ENCODE measurements around the gene ARID3C.

Gene ARID3C

GRCh38 chr9:34577400-34578240, 51.2 kb downstream of the ARID3C start:
- DNase-seq: peak in 3 of 14 donors; percentile 15 to 48 (median 45)

DNA sequence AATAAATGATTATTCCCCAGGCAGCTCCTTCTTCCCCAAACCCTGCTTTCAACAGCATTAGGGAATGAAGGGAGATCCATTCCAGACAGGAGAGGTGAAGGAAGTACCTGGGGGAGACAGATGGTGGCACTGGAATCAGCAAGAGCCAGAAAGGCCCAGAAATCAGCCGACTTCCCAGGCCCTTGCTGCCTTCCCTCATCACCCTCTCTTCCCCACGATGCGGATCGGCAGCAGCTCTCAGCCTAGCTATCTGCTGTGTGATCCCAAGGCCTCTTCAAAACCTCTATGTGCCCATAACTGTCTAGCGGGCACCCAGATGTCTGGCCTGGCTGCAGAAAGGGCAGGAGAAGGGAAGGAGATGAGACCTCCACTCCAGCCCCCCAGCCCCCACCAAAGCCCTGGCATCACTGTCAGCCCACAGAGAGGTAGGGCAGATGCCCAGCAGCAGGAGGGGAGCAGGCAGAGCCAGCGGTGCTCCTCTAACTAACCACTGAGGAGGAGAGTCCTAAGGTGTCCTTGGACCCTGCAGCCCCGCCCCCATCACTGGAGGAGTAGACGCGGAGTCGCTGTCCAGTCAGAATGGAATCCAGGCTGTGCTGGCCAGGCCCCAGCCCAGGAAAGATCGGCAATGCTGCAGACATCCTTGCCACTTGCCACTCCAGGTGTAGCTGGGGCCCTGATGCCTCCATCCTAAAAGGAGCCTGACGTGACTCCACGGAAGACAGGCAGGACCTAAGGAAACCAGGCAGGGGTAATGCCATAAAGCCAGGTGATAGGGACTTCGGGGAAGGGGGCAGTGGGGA, 52.1 kb downstream of the ARID3C start:
- DNase-seq: peak in 1 of 14 donors; percentile 77

DNA sequence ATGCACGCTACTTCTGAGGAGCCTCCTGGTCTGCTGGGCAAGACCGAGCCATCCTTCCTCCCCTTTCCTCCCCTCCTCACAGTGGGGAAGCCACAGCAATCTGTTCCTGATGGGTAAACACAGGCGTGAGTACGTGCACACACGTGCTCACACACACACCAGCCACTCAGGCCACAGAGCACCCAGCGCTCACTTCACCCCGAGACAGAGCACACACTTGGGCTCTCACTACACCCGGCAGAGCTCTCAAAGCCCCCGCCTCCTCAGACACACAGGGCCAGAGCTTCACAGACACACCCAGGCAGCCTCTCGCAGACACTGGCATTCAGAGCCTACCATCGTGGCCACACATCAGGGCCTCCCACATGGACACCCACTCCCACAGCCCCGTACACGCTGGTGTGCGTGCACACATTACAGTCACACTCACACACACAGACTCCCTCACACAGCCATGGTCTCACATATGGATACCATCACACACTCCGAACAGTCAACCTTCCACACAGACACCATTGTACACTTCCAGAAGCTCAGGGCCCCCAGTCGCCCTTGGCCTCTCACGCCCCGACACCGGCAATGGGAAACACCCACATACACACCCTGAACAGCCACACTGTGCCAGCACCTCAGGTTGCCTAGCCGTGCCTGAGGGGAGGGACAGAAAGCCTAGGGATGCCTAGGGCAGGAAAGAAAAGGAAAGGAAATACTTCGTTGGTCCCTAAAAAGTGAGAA, 52.8 kb downstream of the ARID3C start:
- DNase-seq: peak in 1 of 14 donors; percentile 48

GRCh38 chr9:34575241-34575640, 53.6 kb downstream of the ARID3C start:
- no peak for DNase-seq

DNA sequence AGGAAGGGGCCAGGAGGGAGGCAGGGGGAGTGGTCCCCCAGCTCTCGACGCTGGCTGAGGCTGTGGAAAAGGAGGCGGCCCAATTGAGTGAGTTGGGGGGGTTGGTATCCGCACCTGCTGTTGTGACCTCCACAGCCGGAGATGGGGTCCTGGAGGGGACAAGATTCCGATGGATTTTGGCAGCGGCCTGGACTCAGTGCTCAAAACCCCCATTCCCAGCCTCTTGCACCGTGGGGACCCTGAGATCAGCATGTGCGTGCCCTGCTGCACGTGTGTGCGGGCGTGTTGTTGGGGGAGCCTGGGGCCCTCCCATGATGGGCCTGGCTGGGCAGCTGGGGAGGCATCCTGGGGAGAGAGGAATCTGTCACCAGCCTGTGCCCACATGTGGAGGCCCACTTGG, 54.3 kb downstream of the ARID3C start:
- no peak for DNase-seq

DNA sequence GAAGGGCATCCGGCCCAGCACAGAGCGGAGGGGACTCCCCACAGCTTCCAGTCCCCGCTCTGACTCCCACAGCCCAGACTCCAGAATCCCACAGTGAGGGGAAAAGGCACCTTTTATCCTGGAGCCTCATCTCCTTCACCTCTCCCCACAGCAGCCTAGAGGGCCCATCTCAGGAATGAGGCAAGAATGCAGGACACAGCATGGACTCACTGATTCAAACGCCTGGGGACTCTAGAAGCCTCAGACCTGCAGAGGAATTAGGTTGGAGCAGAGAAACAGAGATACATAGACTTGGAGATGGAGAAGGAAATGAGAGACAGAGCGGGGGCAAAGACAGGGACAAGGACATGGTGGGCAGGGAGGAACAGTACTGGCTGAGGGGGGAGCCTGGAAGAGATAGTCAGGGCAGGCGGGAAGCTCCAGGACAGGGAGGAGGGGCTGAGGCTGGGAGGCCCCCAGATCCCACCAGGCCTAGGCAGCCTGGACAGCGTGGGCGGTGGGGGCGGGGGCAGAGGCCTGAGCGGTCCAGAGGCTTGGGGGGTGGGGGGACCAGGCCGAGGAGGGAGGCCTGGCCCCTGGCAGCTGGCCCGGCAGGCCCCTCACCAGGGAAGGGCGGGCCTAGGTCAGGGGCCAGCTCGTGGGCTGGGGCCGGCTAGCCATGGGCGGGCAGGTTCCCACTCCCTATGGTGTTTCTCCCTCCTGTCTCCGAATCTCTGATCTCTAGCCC, 55.1 kb downstream of the ARID3C start:
- no peak for DNase-seq

GRCh38 chr9:34572628-34573027, 56.2 kb downstream of the ARID3C start:
- DNase-seq: no peak

- no peak for DNase-seq
Observed at GRCh38 chr9:34572092-34572491, 56.8 kb downstream of the ARID3C start.

DNA sequence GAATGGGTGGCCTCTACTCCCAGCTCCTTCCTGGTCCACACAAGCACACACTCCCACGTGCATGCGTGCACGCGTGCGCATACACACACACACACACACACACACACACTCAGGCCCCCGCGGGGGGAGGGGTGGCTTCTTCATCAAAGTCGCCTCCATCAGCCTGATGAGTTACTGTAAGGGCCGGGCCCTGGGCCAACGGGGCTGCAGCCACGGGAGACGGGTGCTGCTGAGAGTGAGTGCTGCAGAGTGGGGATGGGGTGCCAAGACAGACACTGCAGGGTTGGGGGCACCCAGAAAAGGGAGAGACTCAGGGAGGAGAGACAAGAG, 57.4 kb downstream of the ARID3C start:
- DNase-seq: peak in 1 of 14 donors; percentile 14
